NCI-H1417 treated with DMSO at 0.1 percent for 48 hours (cell line): ENCODE measurements around the gene WDR5.

Experiments used
- DNase-seq: peaks from one replicate; lab custom pipeline; 2025; lab: John Stamatoyannopoulos, UW

WDR5 gene

GRCh38 chr9:134158753-134159392 lies 23.0 kb downstream of the WDR5 start:
- DNase-seq = no peak

DNA sequence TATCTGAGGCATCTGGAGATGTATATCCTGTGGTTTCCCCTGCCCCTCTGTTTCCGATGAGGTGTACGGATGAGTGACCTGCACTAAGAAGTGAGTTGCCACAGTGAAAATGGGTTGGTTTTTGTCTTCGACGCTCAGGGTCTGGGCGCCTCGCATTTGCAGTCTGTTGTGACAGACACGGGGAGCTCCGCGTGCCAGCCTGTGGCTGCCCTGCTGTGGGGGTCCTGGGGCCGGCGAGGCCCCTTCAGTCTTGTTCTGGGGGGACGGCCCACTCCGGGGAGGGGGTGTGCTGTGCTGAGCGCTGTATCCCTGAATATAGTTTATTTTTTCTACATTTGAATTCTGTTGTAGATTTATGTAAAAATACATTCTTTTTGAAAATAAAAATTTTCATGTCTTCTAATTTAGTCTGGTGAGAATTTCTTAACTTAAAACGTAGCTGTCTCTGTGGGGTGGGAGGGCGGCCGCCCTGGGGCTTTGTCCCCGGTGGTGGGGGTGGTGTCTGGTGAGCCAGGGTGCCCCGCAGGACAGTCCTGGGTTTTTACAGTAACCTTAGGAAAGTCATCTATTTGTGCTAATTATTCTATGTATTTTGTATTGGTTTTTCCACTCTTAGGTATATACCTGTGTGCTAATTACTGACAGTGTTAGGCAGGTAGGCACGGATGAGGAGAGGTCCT lies 23.8 kb downstream of the WDR5 start:
- DNase-seq = no peak

- no peak for DNase-seq
Observed at GRCh38 chr9:134161647-134162046, 25.8 kb downstream of the WDR5 start.

DNA sequence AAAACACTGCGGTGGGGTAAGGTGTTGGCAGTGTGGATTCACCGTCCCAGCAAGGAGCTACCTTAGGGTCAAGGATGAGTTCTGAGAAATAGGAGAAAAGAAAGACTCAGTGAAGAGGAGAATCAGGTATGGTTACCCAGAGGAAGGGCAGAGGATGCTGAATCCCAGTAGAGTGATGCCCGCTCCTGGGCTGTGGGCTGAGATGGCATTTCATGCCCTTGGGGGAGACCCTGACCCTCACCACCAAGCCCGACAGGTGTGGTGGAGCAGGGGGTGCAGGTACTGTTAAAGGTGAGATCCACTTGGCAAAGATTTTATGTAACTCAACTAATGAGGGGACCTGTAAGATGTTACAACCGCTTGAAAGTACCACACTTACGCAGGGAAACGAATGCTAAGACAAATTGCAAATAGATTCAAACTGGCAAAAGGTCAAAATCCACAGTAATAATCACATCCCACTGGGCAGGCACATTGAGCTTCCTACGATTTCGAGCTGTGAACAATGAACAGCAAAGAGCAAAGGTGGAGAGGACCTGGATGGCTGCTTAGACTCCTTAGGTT lies 26.4 kb downstream of the WDR5 start:
- no peak for DNase-seq

DNA sequence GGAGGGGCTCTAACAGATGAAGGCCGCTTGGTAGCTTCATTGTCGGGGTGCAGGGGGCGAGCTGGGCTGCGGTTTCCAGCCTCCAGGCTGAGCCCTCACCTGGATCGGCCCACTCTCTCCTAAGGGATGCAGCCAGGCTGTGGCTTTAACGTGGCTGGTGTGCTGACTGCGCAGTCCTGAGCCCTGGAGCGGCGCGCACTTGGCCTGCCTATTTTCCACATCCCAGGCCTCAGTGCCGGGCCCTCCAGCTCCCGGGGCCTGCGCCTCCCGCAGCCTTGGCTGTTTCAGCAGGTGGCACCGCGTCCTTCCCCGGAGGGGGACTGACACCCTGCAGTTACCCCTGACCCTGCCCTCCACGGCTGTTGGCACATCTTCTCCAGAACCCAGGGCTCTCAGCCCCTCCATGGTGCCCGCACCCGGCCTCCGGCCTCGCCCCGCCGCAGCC lies 27.1 kb downstream of the WDR5 start:
- DNase-seq = no peak

GRCh38 chr9:134163371-134164196 lies 27.7 kb downstream of the WDR5 start:
- no peak for DNase-seq

GRCh38 chr9:134164879-134165278 lies 29.0 kb downstream of the WDR5 start:
- no peak for DNase-seq

GRCh38 chr9:134165357-134166315 lies 29.8 kb downstream of the WDR5 start:
- DNase-seq = no peak

GRCh38 chr9:134166374-134166773 lies 30.5 kb downstream of the WDR5 start:
- DNase-seq = no peak

- no peak for DNase-seq
Observed at GRCh38 chr9:134167530-134167931, 31.6 kb downstream of the WDR5 start.

GRCh38 chr9:134168757-134169550 lies 33.1 kb downstream of the WDR5 start:
- DNase-seq = no peak

DNA sequence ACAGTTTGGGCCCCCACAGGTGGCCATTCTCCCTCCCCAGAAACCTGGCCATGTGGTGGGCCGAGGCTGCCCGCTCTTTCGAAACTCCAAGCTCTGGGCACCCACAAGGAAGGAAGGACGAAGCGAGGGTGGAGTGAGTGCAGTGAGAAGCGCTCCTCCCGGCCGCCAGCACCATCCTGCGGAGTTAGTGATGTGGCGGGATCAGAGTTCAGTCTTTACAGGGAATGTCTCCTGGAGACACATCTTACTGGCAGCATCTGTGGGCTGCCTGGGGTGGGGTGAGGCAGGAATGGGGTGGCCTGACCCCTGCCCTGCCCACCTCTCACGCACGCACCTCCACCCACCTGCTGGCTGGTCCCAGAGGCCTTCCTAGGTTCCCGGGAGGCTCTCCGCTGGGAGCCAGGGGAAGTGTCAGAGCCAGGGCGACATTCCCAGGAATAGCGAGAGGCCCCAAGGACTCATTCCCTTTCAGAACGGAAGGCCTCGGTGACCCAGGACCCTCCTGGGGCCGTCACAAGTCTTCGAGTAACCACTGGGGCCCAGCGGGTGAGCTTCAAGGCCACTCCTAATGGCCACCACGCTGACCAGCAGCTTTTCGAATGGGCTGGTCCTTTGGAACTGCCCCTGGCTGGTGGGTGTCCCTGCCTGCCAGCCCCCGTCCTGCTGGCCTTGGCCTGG lies 34.0 kb downstream of the WDR5 start:
- no peak for DNase-seq

DNA sequence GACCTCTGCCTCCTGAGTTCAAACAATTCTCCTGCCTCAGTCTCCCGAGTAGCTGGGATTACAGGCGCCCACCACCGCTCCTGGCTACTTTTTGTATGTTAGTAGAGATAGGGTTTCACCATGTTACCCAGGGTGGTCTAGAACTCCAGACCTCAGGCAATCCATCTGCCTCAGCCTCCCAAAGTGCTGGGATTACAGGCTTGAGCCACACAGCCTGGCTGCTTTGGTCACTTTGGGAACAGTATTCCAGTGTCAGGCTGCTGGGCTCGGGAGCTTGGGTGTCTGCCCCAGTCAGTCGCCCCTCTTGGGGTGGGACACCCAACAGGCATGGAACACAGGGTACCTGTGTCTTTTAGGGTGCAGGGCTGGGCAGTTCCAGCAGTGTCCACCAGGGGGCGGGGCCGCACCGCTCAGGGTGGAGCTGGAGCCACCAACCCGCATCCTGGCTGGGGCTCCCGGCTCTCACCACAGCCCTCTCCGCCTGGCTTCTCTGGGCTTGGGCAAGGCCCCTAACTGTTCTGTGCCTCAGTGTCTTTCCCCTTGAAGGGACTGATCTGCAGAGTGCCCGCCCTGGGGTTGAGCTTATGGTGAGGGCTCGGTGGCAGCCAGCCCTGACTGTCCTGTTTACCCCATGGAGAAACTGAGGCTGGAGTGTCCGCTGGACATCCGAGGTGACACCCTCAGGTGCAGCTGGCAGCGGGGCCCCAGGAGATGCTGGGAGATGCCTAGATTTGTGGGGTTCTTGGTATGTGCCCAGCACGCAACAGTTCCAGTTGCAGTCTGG lies 34.8 kb downstream of the WDR5 start:
- DNase-seq = no peak

- no peak for DNase-seq
Observed at GRCh38 chr9:134171316-134172197, 35.7 kb downstream of the WDR5 start.

DNA sequence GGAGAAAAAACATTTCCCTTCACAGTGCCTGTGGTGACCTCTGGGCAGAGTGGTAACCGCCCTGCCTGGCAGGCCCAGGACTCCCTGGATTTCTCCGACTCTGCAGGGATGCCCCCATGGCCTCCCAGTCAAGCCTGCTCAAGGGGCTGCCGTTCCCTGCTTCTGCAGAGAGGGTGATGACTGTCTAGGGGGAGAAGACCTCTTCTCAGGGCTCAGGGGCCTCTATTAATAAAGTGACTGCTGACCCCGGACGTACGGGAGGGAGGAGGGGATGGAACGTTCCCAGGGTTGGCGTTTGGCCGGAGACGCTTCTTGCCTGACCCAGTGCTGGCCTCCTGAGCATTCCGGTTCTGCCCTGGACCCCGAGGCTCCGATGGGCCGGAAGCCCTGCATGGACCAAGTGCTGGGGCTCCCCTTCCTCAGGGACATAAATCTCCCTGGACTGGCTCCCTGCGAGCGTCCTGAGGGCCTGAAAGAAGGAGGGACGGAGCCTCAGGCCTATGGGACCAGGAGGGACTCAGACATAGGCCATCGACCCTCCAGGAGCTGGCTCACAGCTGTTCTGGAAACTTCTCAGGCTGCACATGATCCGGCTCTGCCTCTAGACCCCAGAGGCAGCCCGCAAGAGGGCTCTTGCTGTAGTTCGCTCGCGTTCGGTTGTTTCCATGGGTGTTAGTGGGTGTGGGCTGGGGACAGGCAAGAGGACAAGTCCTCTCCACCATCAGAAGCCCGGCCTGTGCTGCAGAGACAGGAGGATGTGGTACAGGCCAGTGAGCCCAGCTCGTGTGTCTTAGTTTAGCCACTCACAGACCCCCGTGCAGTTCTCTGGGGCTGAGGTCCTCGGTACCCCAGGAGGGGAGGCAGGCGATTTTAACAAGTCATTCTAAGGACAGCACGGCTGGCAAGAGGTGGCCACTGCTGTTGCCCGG lies 36.6 kb downstream of the WDR5 start:
- no peak for DNase-seq

- DNase-seq = no peak
Observed at GRCh38 chr9:134173127-134174072, 37.5 kb downstream of the WDR5 start.
